Prostate gland (tissue), 2 donors: ENCODE measurements around the gene LMO2. TPM values are rescaled to one million over a fixed set of nuclear protein-coding genes. Genes with fewer than 3 reads are reported as not detected.
"Not testable (repeated sequence)": the region's sequence is repeated elsewhere in the genome, so short reads cannot be mapped to it uniquely, and the experiment has no call there.

Experiments
- DNase-seq: peaks from one replicate; pipeline ENCODE4 v3.0.0-alpha.2; 2019; ENCODE audit warnings: low spot score
- H3K27ac ChIP-seq, 2 donors: fragments of 200-600 bp; sonication (generic); 2 replicates each; pipeline ENCODE4 v1.5.1; 2017 to 2019
- H3K27me3 ChIP-seq: fragments of 200-600 bp; sonication (generic); replicated peaks from 2 replicates; pipeline ENCODE4 v1.5.1; 2019; ENCODE audit not compliant: insufficient read depth
- H3K36me3 ChIP-seq, 2 donors: fragments of 200-600 bp; sonication (generic); 1 replicate in 1 of 2; 2 replicates in 1 of 2; pipeline versions ENCODE4 v1.5.1 to v1.8.1; 2017 to 2019
- H3K4me1 ChIP-seq: fragments of 200-600 bp; sonication (generic); replicated peaks from 2 replicates; pipeline ENCODE4 v1.5.1; 2019
- H3K4me3 ChIP-seq, 2 donors: fragments of 200-600 bp; sonication (generic); 2 replicates each; pipeline ENCODE4 v1.5.1; 2017 to 2019
- H3K9me3 ChIP-seq: fragments of 200-600 bp; sonication (generic); 2 replicates; pipeline ENCODE4 v1.5.1; 2017
- CTCF ChIP-seq, 4 experiments: fragments of 200-600 bp in 2 of 4; fragments of 450-650 bp in 2 of 4; sonication (generic) in 2 of 4; IDR thresholded peaks; 1 replicate in 3 of 4; 2 replicates in 1 of 4; pipeline ENCODE4 v1.5.1; 2016 to 2019; ENCODE audit warnings: antibody characterized with exemption in 4 of 4, mild to moderate bottlenecking in 2 of 4, moderate library complexity in 2 of 4
- POLR2A ChIP-seq: fragments of 450-650 bp; IDR thresholded peaks from one replicate; pipeline ENCODE4 v1.6.1; 2016; ENCODE audit warnings: antibody characterized with exemption, mild to moderate bottlenecking
- POLR2AphosphoS5 ChIP-seq: sonication (generic); formaldehyde crosslinking; IDR thresholded peaks from one replicate; pipeline ENCODE4 v1.6.1; 2017; ENCODE audit warnings: antibody characterized with exemption
- WGBS: methylation state at CpG from one replicate; pipeline ENCODE4 v1.1.5; 2018; 5-methylcytosine and 5-hydroxymethylcytosine counted together
- intact Hi-C: fragments of 100-400 bp; cut with DNase I; formaldehyde crosslinking; loops from one replicate; pipeline ENCODE4 v1.14.2; 2022
- total RNA-seq, 2 donors: library from RNA; depleted of rRNA; stranded (reverse); fragments of >200 nt; gene quantifications; one replicate each; pipeline ENCODE4 v1.1.0, GENCODE V29; 2016

LMO2 gene
- total RNA-seq, 2 donors from 2014 or later = 11.4 to 25.0 TPM

GRCh38 chr11:33920838-33921613 is 29.1 kb upstream of the LMO2 start:
- H3K36me3 ChIP-seq = no peaks in the 10 kb centered on the region
- H3K4me1 ChIP-seq = no peaks in the 10 kb centered on the region
- no peaks in the 10 kb centered on the region for H3K27me3 ChIP-seq
- no peak overlapping the region for H3K4me3 ChIP-seq
- intact Hi-C loops = no loop called here
- H3K9me3 ChIP-seq = no peaks in the 10 kb centered on the region
- no peak overlapping the region for H3K27ac ChIP-seq
- no peak for DNase-seq
- TF ChIP-seq CTCF (IDR thresholded peaks at IDR 0.05) = no peak
- TF ChIP-seq POLR2AphosphoS5 = no peak
- TF ChIP-seq POLR2A = no peak
- WGBS = 71% methylated on average over 8 of the region's 8 CpGs

- Histone ChIP-seq H3K4me3 (no peak overlapping the region), H3K4me1 (no peaks in the 10 kb centered on the region), H3K36me3 (no peaks in the 10 kb centered on the region), H3K27ac (no peak overlapping the region), H3K27me3 (no peaks in the 10 kb centered on the region), H3K9me3 (no peaks in the 10 kb centered on the region)
- DNase-seq = no peak
- TF ChIP-seq CTCF (IDR thresholded peaks at IDR 0.05) = no peak
- TF ChIP-seq POLR2A = no peak
- TF ChIP-seq POLR2AphosphoS5 = no peak
- 75% methylated on average over 1 of the region's 1 CpG for WGBS
- intact Hi-C loops = no loop called here
Measured at GRCh38 chr11:33919645-33920044, 27.8 kb upstream of the LMO2 start.

GRCh38 chr11:33917402-33917801 is 25.5 kb upstream of the LMO2 start:
- H3K36me3 ChIP-seq, H3K27me3 ChIP-seq, intact Hi-C loops, H3K27ac ChIP-seq, H3K4me1 ChIP-seq, H3K4me3 ChIP-seq, H3K9me3 ChIP-seq, DNase-seq: not testable (repeated sequence)
- WGBS = 66% methylated on average over 1 of the region's 1 CpG

- no peak for TF ChIP-seq POLR2AphosphoS5
- no peak for TF ChIP-seq POLR2A
- TF ChIP-seq CTCF (IDR thresholded peaks at IDR 0.05) = no peak
- H3K27ac ChIP-seq = no peak overlapping the region
- H3K4me3 ChIP-seq = no peak overlapping the region
- no peaks in the 10 kb centered on the region for H3K36me3 ChIP-seq
- intact Hi-C loops = no loop called here
- no peaks in the 10 kb centered on the region for H3K4me1 ChIP-seq
- no peak for DNase-seq
- no peaks in the 10 kb centered on the region for H3K9me3 ChIP-seq
- no peaks in the 10 kb centered on the region for H3K27me3 ChIP-seq
Measured at GRCh38 chr11:33916736-33917135, 24.9 kb upstream of the LMO2 start.

GRCh38 chr11:33915526-33915925 is 23.6 kb upstream of the LMO2 start:
- 72% methylated on average over 5 of the region's 5 CpGs for WGBS
- H3K4me1 ChIP-seq = no peaks in the 10 kb centered on the region
- intact Hi-C loops = no loop called here

More at GRCh38 chr11:33915526-33915925, 23.6 kb upstream of the LMO2 start:
- DNase-seq = no peak
- Histone ChIP-seq H3K36me3 (no peaks in the 10 kb centered on the region), H3K4me3 (no peak overlapping the region), H3K27me3 (no peaks in the 10 kb centered on the region), H3K9me3 (no peaks in the 10 kb centered on the region), H3K27ac (no peak overlapping the region)
- TF ChIP-seq POLR2A (no peak), POLR2AphosphoS5 (no peak), CTCF (IDR thresholded peaks at IDR 0.05) (no peak)
